ENCODE data around the gene C11orf24.

GRCh38 chr11:68259122-68259959 is 12.4 kb downstream of the C11orf24 start:
- TF ChIP-seq CTCF (IDR thresholded peaks at IDR 0.05), result no peak
- TF ChIP-seq EZH2 (IDR thresholded peaks at IDR 0.05), result no peak

All from neural progenitor cell (in vitro differentiated cells).